ENCODE results near the gene CNPY3. TPM values are rescaled to one million over a fixed set of nuclear protein-coding genes. Genes with fewer than 3 reads are reported as not detected.
"Not testable (repeated sequence)": the region's sequence is repeated elsewhere in the genome, so short reads cannot be mapped to it uniquely, and the experiment has no call there.

The CNPY3 gene
- total and polyA plus RNA-seq, 3 donors from 2014 or later: 40.4 to 74.8 (median 46.7) TPM

- Histone ChIP-seq H3K27ac (no peak overlapping the region), H3K4me1 (peaks cover 24% of the 10 kb centered on the region), H3K4me3 (no peak overlapping the region), H3K36me3 (ENCODE audit: low read depth, missing control alignments) (no peaks in the 10 kb centered on the region), H3K9me3 (no peaks in the 10 kb centered on the region), H3K27me3 (no peaks in the 10 kb centered on the region)
- 32 to 58% methylated on average over 8 of the region's 8 CpGs for WGBS, 2 donors
- no peak for DNase-seq
- TF ChIP-seq POLR2A (IDR thresholded peaks at IDR 0.05): no peak
- intact Hi-C loops (cut with DNase I; ENCODE audit: low total_unique reads): loop anchor here (10.0 kb wide), 1 partner anchor 245 kb away; no protein-coding TSS in a partner anchor
These were observed 29.4 kb upstream of the CNPY3 start for GRCh38 chr6:42899871-42900270.

DNA sequence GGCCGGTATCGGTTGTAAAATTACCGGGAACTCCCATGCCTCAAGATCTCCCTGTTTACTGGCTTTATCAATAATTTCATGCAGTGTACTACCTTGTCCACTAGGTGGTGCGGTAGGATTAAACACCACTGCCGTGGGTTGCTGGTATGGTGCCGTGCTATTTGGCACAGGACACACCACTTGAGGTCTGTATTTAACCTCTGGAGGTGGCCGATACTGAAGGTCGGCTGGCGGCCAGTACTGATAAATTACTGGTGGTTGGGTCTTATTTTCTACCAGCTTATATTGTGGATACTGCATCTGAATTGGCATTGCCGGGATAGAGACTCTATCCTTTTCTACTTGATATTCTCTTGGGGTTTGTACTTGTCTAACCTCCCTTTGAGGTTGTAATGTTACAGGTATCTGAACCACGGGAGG is 27.7 kb upstream of the CNPY3 start:
- DNase-seq: peak; percentile 90
- Histone ChIP-seq H3K9me3 (no peaks in the 10 kb centered on the region), H3K27me3 (no peaks in the 10 kb centered on the region), H3K36me3 (ENCODE audit: low read depth, missing control alignments) (no peaks in the 10 kb centered on the region), H3K4me3 (no peak overlapping the region), H3K4me1 (peaks cover 24% of the 10 kb centered on the region), H3K27ac (peak overlapping the region in 1 of 2 donors; percentile 87)
- no peak for TF ChIP-seq POLR2A (IDR thresholded peaks at IDR 0.05)
- TF ChIP-seq, protein P1, sequence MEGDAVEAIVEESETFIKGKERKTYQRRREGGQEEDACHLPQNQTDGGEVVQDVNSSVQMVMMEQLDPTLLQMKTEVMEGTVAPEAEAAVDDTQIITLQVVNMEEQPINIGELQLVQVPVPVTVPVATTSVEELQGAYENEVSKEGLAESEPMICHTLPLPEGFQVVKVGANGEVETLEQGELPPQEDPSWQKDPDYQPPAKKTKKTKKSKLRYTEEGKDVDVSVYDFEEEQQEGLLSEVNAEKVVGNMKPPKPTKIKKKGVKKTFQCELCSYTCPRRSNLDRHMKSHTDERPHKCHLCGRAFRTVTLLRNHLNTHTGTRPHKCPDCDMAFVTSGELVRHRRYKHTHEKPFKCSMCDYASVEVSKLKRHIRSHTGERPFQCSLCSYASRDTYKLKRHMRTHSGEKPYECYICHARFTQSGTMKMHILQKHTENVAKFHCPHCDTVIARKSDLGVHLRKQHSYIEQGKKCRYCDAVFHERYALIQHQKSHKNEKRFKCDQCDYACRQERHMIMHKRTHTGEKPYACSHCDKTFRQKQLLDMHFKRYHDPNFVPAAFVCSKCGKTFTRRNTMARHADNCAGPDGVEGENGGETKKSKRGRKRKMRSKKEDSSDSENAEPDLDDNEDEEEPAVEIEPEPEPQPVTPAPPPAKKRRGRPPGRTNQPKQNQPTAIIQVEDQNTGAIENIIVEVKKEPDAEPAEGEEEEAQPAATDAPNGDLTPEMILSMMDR (IDR thresholded peaks at IDR 0.05): peak; percentile 92 to 97 (median 95)
- intact Hi-C loops (cut with DNase I; ENCODE audit: low total_unique reads): loop anchor here (10.0 kb wide), 1 partner anchor 243 kb away; no protein-coding TSS in a partner anchor
- WGBS, 2 donors: 5 to 8% methylated on average over 11 of the region's 11 CpGs

DNA sequence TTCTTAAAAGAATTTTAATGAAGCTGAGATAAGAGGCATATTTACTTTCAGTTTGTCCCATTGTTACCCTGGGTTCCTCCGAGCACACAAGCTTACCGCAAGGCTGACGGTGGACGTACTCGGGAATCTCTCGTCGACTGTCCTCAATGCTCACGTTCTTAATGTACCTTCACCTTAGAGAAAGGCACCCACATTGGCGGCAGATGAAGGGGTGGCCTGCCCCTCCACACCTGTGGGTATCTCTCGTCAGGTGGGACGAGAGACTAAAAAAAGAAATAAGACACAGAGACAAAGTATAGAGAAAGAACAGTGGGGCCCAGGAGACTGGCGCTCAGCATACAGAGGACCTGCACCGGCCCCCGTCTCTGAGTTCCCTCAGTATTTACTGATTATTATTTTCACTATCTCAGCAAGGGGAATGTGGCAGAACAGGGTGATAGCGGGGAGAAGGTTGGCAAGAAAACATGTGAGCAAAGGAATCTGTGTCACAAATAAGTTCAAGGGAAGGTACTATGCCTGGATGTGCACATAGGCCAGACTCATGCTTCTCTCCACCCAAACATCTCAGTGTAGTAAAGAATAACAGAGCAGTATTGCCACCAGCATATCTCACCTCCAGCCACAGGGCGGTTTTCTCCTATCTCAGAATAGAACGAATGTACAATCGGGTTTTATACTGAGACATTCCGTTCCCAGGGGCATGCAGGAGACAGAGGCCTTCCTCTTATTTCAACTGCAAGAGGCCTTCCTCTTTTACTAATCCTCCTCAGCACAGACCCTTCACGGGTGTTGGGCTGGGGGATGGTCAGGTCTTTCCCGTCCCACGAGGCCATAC is 26.6 kb upstream of the CNPY3 start:
- H3K9me3 ChIP-seq; H3K36me3 ChIP-seq (ENCODE audit: low read depth, missing control alignments); H3K27me3 ChIP-seq; H3K4me3 ChIP-seq: not testable (repeated sequence)
- peaks cover 32% of the 10 kb centered on the region for H3K4me1 ChIP-seq
- intact Hi-C loops (cut with DNase I; ENCODE audit: low total_unique reads): loop anchor here (10.0 kb wide), 1 partner anchor 242 kb away; no protein-coding TSS in a partner anchor
- 34 to 45% methylated on average over 19 to 22 of the region's 22 CpGs for WGBS, 2 donors
- peak overlapping the region; percentile 76 to 87 for H3K27ac ChIP-seq
- DNase-seq: peak; percentile 40

DNA sequence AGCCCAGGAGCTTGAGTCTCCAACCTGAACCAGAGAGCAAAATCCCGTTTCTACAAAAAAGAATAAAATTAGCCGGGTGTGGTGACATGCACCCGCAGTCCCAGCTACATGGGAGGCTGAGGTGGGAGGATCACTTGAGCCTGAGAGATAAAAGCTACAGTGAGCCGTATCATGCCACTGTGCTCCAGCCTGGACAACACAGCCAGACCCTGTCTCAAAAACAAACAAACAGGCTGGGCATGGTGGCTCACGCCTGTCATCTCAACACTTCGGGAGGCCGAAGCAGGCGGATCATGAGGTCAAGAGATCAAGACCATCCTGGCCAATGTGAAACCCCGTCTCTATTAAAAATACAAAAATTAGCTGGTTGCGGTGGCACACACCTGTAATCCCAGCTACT is 24.8 kb upstream of the CNPY3 start:
- Histone ChIP-seq H3K27me3 (no peaks in the 10 kb centered on the region), H3K4me1 (peaks cover 34% of the 10 kb centered on the region), H3K36me3 (ENCODE audit: low read depth, missing control alignments) (no peaks in the 10 kb centered on the region), H3K27ac (no peak overlapping the region), H3K4me3 (no peak overlapping the region), H3K9me3 (no peaks in the 10 kb centered on the region)
- no peak for DNase-seq
- TF ChIP-seq, protein P1 (IDR thresholded peaks at IDR 0.05): no peak
- TF ChIP-seq POLR2A (IDR thresholded peaks at IDR 0.05): no peak
- intact Hi-C loops (cut with DNase I; ENCODE audit: low total_unique reads): loop anchor here (10.0 kb wide), 1 partner anchor 240 kb away; no protein-coding TSS in a partner anchor
- WGBS, 2 donors: 86 to 91% methylated on average over 9 to 10 of the region's 10 CpGs

GRCh38 chr6:42907336-42907735 is 21.9 kb upstream of the CNPY3 start:
- H3K4me3 ChIP-seq: no peak overlapping the region
- WGBS, 2 donors: 30 to 75% methylated on average over 5 of the region's 5 CpGs
- no peaks in the 10 kb centered on the region for H3K27me3 ChIP-seq
- H3K4me1 ChIP-seq: peaks cover 27% of the 10 kb centered on the region
- intact Hi-C loops (cut with DNase I; ENCODE audit: low total_unique reads): loop anchor here (10.0 kb wide), 1 partner anchor 237 kb away; no protein-coding TSS in a partner anchor
- H3K36me3 ChIP-seq (ENCODE audit: low read depth, missing control alignments): no peaks in the 10 kb centered on the region
- no peak overlapping the region for H3K27ac ChIP-seq
- TF ChIP-seq, protein P1 (IDR thresholded peaks at IDR 0.05): no peak
- TF ChIP-seq POLR2A (IDR thresholded peaks at IDR 0.05): no peak
- peak; percentile 85 for DNase-seq
- H3K9me3 ChIP-seq: no peaks in the 10 kb centered on the region

Measured in testis (tissue), 3 donors.